H4 (cell line): ENCODE measurements around the gene SF3A1. TPM values are rescaled to one million over a fixed set of nuclear protein-coding genes. Genes with fewer than 3 reads are reported as not detected.
A peak's percentile ranks its signal among the peaks of the same experiment; 100 is the strongest.

Experiments used
- DNase-seq: peaks from one replicate; pipeline ENCODE4 v3.0.0-alpha.2; 2015; ENCODE audit warnings: low spot score
- total RNA-seq: library from RNA; depleted of rRNA; stranded (reverse); fragments of >200 nt; shearing (Covaris generic); gene quantifications from 2 replicates; pipeline ENCODE4 v1.2.3, GENCODE V29; 2014

Gene SF3A1
- total RNA-seq, 1 experiment from 2014 or later: 14.5 TPM

DNA sequence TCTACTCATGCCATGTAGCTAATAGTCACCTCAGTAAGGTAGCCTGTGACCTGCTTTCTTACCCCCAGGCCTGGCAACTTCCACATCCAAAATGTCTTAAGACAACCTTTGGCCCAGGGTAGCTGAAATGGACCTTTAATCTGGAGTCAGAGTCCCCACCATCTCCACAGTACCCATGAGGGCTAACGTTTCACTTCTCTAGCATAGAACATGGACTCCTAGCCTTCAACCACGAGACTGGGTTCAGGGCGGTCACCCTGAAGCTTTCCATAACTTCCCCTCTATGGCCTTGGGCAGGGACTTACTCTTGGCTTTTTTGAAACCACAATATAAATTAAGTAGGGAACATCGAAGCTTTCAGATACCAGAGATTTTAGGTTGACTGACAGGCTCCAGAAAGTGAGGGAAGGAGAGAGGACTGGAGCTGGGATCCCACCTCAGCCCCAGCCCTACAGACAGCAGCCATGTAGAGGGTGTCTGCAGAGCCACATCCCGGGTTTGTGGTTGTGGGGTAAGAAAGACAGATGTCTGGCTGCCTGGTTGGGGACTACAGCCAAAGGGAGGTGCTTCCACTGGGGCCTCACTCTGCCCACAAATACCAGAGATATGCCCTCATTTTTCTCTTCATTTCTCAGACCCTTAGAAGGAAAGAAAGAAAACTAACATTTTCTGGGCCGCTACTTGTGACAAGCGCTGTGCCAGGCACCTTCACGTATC lies 32.5 kb downstream of the SF3A1 start:
- DNase-seq: no peak

DNA sequence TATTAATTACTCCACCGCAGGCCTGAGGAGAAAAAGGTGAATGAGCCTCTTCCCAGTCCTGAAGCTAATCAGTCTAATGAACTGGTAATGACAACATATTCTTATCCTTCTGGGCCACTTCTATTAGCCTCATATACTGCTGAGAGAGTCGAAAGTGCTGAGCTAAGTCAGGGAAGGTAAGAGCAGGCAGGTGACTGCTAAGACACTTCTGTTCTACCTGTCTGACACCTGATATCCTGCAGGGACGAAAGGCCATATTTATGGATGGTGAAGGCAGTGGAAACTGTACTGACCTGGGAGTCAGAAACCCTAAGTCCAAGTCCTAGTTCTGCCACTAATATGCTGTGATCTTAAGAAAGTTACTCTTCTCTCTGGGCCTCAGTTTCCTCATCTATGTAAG lies 33.4 kb downstream of the SF3A1 start:
- DNase-seq: no peak

DNA sequence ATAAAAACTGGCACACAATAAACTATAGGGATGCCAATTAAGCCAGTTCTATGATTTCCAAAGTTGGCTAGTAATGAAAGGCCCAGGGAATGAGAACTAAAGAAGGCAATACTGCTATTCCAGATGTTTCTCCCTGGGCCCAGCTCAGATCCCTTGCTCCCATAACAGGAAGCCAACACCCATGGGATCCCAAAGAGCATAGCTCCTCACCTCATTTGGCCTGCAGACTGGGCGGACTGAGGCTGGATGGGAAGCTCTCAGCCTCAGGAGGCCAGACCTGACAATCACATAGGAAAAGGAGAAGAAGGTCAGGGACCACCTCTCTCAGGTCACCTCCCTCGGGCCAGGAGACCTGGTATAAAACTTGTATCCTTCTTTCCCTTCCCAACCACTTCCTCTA lies 35.2 kb downstream of the SF3A1 start:
- no peak for DNase-seq

DNA sequence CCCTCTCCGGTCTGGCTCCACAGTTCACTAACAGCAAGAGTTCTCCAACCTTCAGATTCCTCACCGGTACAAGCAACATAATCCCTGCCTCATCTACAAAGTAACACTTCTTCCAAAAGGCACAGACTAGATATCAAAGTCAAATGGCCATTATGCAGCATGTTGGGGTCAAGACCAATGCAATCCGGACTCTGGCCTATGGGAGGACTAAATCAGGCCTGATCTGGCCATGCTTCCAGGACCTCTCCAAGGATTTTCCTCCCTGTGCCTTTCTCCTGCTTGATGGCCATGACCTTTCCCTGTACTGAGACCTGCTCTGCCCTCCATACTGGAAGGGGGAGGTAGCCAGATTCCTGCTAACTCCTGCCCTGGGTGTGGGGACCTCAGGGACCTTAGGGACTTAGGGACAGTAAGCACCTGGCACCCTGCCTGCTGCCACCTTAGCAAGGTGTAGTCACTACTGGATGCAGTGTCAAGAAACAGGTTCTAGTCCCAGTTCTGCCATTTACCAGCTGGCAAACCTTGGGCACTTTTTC lies 36.6 kb downstream of the SF3A1 start:
- no peak for DNase-seq

DNA sequence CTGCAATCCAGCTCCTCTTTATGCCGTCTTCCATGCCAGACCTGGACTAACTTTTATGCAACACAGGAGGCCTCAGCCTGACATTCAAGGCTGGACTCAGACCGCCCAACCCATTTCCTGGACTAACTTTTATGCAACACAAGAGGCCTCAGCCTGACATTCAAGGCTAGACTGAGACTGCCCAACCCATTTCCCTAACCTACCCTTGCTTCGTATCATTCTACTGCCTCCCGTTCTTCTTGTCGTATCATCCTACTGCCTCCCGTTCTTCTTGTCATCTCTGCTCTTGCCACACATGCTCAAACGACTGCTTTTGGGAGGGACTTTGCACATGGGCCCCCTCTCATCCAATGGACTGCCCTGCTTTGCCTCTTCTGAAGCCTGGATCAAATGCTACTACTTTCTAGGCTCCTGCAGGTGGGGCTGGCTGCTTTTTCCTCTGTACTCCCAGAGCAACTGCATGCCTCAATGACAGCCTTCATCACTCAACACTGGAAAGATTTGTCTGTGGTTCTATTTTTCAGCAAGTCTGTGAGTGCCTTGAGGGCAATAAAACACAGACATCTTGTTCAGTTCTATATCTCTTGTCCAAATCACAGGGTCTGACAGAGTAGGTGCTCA lies 37.8 kb downstream of the SF3A1 start:
- no peak for DNase-seq

DNA sequence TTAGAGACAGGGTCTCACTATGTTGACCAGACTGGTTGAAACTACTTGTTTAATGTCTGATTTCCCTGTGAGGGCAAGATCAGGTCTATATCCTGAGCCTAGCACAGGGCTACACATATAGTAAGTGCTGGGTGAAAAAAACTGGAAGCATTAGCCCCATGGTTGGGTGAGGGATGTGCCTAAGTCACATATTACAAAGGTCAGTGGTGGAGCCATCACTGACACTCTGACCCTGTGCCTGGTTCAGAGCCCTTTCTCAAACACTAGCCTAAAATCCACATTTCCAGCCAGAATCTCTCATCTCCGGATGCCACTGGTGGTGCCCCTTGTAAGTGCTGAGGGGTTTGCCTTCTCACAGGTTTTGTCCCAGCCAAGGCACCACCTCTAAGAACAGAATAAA lies 38.9 kb downstream of the SF3A1 start:
- DNase-seq: no peak

DNA sequence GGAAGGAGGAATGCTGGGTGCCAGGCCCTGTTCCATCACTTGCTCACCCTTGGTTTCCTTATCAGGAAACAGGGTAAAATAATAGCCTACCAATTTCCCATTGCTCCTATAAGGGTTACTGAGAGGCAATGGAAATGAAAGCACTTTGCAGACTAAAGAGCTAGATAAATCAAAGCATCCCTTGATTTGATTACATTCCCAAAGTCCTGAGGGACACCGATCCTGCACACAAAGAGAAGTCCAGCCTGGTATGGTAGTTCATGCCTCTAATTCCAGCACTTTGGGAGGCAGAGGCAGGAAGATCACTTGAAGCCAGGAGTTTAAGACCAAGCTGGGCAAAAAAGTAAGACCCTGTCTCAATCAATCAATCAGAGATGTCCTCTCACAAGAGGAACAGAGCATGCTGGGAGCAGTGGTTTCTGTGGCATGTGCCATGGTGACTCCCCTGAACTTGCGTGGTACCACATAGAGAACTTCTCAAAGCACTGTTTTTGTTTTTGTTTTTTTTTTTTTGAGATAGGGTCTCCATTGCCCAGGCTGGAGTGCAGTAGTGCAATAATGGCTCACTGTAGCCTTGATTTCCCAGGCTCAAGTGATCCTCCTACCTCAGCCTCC lies 40.6 kb downstream of the SF3A1 start:
- no peak for DNase-seq

DNA sequence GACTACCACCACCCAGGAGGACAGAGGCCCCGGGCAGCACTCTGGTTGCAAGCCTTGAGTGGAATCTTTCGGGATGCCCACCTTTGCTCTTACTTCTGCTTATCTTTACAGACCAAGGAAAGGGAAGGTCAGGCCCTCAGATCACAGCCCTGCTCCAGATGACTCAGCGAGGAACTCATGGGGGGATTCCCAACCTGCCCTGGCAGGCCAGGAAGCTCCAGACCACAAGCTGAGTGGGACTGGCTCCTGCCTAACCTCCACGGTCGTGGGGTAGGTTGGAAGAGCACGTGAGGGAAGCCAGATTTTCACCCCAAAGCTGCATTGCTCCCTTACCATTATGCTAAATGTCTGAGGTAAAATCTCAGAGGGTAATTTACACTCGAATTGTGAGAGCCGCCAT lies 41.8 kb downstream of the SF3A1 start:
- no peak for DNase-seq

DNA sequence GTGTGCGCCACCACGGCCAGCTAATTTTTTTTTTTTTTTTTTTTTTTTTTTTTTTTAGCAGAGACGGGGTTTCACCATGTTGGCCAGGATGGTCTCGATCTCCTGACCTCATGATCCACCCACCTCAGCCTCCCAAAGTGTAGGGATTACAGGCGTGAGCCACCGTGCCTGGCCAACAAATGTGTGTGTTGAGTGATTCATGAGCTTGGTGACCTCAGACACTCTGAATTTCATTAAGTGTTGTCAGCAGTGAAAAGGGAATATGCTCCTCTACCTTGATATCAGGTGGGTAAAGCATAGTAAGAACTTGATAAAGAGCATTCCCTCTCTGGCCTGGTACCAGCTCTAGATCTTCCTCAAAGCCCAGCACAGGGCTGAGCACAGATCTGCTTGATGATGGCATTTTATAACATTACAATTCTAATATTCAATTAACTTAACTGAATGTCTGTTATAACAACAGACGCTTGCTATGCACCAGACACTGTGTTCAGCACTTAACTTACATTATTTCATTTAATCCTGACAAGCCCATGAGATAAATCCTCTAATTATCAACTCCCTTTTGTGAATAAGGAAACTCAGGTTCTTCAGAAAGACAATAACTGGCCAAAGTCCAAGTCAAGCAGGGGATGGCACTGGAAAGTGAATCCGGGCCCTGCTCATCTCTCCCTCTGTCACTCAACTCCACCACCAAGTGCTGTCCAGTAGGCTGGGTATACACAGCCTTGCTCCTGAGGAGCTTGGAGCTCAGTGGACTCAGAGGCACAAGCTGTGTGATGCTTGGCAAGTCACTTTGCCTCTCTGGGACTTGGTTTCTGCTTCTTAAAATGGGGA lies 42.9 kb downstream of the SF3A1 start:
- no peak for DNase-seq

DNA sequence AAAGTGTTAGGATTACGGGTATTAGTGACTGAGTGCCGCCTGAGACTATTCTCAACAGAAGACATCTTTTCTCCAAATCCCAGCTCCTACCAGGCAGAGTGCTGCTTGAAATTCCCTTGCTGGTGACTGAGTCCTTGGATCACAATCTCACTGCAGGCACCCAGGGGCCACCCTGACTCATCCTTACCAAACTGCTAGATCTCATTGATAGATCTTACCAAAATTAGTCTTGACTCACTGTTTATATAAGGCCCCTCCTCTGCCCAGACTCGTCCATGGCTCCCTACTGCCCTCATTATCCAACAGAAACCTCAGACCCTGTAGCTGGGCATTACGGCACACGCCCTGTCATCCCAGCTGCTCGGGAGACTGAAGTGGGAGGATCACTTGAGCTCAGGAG lies 44.6 kb downstream of the SF3A1 start:
- DNase-seq: peak; percentile 42

DNA sequence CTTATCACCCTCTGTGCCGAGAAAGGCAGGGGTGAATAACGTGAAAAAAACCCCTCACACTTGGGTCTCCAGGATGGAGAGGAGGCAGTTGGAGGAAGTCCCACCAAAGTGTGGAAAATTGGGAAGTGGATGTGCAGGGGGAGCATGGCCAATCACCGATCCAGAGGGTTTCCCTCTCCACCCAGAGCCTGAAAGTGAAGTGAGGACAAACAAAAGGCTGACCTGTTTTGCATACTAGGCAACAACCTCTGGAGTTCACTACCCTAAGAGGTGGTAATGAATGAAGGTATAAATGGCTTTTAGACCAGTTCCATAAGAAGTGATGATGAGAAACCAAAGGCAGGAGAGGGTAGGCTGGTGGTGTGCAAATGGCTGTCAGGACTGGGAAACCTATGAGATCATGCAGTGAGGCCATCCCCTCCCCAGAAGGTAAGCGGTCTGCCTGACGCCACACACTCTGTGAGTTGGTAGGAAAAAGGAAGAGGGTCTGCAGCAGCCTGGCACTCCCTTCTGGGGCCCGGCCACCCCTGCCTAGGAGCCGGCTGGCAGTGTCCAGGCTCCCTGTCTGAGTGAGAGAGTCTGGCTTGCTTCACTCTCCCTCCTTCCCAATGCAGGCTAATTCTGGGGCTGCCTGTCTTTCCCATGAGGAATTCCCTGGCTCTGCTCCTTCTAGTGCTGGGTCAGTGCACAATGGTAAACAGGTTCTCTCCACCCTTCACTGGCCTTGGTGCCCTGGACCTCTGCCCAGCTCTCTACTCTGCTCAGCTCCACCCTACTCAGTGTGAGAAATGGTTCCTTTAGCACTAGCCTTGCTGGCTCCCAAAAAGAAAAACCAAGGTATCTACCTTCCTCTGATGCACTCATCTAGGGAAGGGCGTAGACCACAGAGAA lies 45.6 kb downstream of the SF3A1 start:
- DNase-seq: peak; percentile 49

DNA sequence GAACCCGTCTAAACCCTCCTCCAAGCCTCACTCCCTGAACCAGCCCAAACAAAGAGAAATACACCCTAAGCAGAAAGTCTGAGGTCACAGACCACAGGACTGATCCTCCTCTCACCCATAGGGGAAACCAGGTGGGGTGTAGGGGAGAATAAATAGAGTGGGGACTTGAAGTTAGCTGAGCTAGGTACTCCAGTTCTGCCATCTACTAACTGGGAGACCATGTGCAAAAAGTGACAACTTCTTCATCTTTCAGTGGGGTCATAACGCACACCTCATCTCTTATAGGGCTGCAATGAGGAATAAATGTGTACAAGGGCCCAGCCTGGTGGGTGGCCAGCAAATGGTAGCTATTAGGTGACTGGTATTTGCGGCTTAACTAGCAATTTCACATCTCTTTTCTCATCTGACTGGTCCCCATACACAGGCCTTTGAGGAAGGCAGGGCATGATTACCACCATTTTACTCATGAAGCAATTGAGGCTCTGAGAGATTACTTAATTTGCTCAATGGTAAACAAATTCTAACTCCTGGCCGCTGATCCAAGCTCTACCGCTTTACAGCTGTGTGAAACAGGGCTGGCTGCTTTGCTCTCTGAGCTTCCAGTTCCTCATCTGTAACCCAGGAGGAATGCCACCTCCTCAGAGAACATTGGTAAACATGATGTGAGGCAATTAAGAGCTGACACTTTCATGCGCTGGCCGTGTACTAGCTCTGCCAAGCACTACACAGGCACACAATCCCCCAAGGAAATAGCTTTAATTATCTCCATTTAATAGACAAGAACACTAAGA lies 46.5 kb downstream of the SF3A1 start:
- DNase-seq: peak; percentile 31

DNA sequence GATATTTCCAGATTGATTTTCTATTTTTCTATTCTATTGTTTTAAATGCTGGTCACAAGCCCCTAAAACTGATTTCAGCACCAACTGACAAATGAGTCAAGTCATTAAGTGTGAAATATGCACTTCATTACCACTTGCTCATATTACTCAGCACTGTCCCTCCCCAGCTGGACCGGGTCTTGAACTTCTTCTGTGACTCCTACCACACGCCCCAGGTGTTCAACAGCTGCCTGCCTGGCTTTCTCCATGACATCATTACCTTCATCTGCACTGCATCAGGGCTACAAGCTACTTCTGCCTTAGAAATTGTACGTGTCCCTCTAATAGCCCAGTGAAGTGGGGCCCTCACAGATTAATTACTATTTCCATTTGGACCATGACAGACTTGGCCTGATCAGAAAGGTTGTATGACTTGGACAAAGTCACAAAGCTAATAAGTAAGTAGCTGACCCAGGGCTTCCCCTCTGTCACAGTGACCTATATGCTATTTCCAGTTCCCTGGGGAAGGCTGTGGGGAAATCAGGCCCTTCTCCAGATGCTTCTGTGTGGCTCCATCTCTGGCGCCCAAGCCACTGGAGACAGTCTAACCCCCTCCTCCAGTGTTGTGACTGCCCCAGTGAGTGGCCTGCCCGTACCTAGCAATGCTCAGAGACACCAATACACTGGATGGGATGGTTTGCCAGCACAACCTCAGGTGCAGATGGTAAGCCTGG lies 48.0 kb downstream of the SF3A1 start:
- DNase-seq: no peak

DNA sequence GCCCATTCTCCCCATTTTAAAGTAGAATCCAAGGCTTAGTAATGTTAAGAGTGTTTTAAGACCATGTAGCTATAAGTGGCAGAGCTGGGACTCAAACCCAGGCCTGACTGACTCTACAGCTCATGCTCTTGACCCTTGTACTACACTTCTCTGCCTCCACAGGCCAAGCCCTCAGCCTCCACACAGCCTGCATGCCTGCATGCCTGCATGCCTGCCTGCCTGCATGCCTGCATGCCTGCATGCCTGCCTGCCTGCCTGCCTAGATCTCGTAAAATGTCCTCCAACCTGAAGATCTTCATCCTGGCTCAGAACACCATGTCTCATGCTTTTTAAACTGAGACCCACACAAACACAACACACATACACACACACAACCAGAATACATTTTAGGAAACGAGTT lies 48.6 kb downstream of the SF3A1 start:
- no peak for DNase-seq

DNA sequence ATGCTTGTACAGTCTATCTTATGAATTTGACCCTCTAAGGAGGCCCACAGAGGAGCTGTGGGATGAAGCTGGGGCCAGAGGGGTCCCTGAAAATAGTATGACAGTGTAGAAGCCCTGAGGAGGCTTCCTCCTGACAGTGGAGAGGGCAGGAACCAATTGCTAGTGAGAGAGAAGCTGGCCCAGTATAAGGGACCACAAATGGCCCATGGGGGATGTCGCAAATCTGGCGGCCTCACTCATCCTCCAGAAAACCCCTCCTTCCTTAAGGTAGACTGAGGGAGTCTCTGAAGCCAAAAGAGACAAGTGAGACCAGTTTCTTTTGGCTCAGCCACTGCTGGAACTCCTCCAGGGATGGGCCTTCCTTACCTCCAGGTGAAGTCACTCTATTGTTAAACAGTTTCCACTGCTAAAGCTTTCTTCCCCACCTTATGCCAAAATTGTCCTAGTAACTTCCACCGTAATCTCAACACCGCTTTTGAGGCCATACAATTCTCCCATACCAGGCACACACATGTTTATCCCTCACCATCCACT lies 49.6 kb downstream of the SF3A1 start:
- DNase-seq: no peak

DNA sequence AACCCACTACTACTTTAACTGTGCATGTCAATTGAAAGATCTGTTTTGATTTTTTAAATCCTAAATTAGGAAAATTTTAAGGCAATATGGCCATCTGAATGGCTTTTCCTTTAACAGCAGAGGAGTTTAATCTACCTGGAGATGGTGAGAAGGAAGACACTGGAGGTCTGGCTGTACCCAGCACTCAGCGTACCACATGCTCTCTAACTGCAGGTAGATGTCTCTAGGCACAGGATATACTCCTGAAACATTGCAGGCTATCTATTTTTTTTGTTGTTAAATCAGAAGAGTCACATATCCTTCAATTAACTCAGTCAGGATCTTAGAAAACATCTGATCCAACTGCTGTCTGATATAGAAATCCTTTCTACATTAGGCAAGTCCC lies 50.1 kb downstream of the SF3A1 start:
- no peak for DNase-seq

DNA sequence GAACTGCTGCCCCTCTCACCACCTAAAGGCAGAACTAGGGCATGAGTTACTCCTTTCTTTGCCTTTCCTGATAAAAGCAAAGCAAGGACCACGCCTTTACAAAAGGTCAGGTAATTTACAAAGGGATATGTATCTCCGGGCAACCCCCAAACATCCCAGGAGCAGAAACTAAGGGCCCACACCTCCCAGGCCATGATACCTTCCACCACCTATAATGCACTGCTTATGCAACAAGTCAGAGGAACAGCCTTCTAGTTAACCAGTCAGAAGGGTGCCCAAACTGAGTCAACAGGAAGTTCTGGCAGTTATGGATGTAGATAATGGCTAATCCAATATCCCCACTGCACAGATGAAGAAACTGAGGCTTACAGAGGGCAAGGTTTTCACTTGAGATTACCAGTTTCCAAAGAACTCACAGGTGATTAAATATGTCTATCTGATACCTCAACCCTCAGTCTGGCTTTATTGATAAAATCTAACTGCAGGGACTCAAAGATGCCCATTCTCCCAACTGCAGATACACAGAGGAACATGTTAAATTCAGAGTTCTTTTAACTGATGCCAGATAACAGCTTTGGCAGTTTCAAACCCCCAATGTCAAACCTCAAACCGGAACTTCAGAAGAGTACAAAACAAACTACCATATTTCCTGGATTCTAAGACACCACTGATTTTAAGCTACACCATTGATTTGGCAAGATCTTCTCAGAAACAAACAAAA lies 50.6 kb downstream of the SF3A1 start:
- DNase-seq: no peak

DNA sequence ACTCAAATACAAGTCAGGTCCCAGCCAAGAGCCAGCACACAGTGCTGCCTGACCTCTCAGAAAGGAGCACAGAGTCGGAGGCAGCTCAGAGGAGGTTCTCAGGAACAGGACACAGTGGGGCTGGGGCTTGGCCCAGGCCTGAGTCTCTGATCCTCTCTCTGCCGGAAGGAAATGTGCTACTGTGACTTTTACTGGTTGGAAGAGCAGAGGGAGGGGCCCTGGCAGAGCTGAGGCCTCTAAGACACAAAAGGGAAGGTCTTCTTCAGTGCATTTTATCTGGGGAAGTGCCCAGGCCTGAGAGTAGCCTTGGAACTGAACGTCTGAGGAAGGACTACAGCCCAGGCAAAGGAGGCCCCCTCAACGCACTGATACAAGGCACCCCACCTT lies 51.2 kb downstream of the SF3A1 start:
- DNase-seq: no peak
